NCI-H748 (cell line): ENCODE results near the gene JPT1.
A peak's percentile ranks its signal among the peaks of the same experiment; 100 is the strongest.
"Not testable (repeated sequence)": the region's sequence is repeated elsewhere in the genome, so short reads cannot be mapped to it uniquely, and the experiment has no call there.

Experiments used
- DNase-seq: peaks from one replicate; lab custom pipeline; 2025; ENCODE audit not compliant: unreplicated experiment; lab: John Stamatoyannopoulos, UW

The JPT1 gene

GRCh38 chr17:75158480-75158879 lies 4.2 kb upstream of the JPT1 start:
- DNase-seq = not testable (repeated sequence)

GRCh38 chr17:75155191-75155601 lies 884 bp upstream of the JPT1 start:
- no peak for DNase-seq

- DNase-seq = peak; percentile 58
Measured at GRCh38 chr17:75153780-75154194, 525 bp downstream of the JPT1 start.

GRCh38 chr17:75152922-75153779 lies 1.2 kb downstream of the JPT1 start:
- DNase-seq = peak; percentile 43

GRCh38 chr17:75152523-75152921 lies 1.8 kb downstream of the JPT1 start:
- no peak for DNase-seq

GRCh38 chr17:75151930-75152329 lies 2.4 kb downstream of the JPT1 start:
- no peak for DNase-seq

GRCh38 chr17:75147878-75148546 lies 6.3 kb downstream of the JPT1 start:
- no peak for DNase-seq

- no peak for DNase-seq
Measured at GRCh38 chr17:75146592-75146991, 7.7 kb downstream of the JPT1 start.

GRCh38 chr17:75144816-75145512 lies 9.3 kb downstream of the JPT1 start:
- DNase-seq = no peak

- no peak for DNase-seq
Measured at GRCh38 chr17:75142236-75142971, 11.9 kb downstream of the JPT1 start.

GRCh38 chr17:75138519-75138918 lies 15.8 kb downstream of the JPT1 start:
- DNase-seq = no peak

GRCh38 chr17:75137762-75138161 lies 16.6 kb downstream of the JPT1 start:
- not testable (repeated sequence) for DNase-seq

GRCh38 chr17:75135946-75136345 lies 18.4 kb downstream of the JPT1 start:
- no peak for DNase-seq

- no peak for DNase-seq
Measured at GRCh38 chr17:75135452-75135851, 18.9 kb downstream of the JPT1 start.

GRCh38 chr17:75133607-75134347 lies 20.5 kb downstream of the JPT1 start:
- DNase-seq = not testable (repeated sequence)

GRCh38 chr17:75133001-75133400 lies 21.3 kb downstream of the JPT1 start:
- no peak for DNase-seq

- DNase-seq = not testable (repeated sequence)
Measured at GRCh38 chr17:75132018-75133000, 22.0 kb downstream of the JPT1 start.

- peak; percentile 86 for DNase-seq
Measured at GRCh38 chr17:75131278-75132017, 22.9 kb downstream of the JPT1 start, which contains the start of gene NT5C. TSS of gene NT5C (minus strand) at chr17:75131742. CDS start at chr17:75131707, 35 bp downstream.
